NCI-H774 (cell line): Measurements from ENCODE around the gene USP5.

Experiments
- DNase-seq: peaks from one replicate; lab custom pipeline; 2025; lab: John Stamatoyannopoulos, UW

USP5 gene

DNA sequence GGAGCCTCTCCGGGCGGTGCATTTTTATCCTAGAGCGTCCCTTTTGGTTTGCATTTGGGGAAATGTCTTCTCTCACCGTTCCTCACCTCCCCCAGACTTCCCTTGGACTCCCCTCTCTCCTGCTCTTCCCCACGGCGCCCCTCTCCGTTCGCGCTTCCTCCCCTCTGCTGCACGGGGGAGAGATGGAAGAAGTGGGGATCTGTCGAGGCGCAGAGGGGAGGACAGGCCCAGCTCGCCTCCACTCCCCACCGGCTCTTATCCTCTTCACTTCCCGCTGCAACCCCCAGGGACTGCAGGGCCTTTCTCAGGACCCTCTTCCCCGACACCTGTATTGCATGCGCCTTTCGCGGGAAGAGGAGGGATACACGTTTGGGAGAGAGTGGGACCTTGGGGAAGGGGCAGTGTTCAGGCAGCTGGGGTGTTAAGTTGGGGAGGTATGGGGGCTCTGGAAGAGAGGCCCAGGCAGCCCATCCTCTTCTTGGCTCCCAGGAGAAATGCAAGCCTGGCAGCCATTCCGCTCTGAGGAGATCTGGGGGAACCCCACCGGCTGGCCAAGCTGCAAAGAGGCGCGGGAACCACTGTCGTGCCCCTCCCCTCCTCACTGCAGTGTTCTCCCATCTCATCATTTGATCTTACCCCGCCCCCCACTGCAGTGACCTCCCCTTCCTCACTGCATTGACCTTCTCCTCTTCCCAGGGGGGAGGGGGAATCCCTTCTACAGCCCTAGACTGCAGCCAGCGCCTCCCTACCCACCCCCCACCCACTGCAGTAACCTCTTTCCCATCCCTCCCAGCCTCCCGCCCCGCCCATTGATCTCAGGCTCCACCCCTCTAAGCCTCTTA lies 63.2 kb downstream of the USP5 start:
- peak; percentile 14 for DNase-seq

DNA sequence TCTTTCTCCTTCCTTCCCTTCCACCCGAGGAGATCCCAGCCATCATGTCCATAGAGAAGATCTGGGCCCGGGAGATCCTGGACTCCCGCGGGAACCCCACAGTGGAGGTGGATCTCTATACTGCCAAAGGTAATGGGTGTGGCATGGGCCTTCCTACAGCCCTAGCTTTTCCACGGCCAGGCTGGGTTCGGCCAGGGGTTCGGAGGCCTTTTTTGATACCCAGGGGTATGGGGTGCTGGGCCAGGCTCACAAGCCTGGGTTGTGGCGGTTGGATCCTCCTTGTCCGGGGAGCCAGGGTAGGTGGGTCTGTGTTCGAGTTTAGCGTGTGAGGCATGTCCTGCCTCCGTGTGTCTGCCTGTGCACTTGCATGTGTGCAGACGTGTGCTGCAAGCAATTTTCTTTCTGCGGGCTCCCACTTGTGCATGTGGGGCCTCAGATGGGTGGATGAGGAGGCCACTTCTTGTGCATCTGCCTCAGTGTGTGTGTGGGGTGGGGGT lies 63.9 kb downstream of the USP5 start:
- DNase-seq = no peak
